Measurements from ENCODE around the gene DHX35. TPM values are rescaled to one million over a fixed set of nuclear protein-coding genes. Genes with fewer than 3 reads are reported as not detected.

Gene DHX35, protein sequence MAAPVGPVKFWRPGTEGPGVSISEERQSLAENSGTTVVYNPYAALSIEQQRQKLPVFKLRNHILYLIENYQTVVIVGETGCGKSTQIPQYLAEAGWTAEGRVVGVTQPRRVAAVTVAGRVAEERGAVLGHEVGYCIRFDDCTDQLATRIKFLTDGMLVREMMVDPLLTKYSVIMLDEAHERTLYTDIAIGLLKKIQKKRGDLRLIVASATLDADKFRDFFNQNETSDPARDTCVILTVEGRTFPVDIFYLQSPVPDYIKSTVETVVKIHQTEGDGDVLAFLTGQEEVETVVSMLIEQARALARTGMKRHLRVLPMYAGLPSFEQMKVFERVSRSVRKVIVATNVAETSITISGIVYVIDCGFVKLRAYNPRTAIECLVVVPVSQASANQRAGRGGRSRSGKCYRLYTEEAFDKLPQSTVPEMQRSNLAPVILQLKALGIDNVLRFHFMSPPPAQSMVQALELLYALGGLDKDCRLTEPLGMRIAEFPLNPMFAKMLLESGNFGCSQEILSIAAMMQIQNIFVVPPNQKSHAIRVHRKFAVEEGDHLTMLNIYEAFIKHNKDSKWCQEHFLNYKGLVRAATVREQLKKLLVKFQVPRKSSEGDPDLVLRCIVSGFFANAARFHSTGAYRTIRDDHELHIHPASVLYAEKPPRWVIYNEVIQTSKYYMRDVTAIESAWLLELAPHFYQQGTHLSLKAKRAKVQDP
- 10 to 100 TPM; 13.5 to 18.9 (median 16.4) TPM for polyA plus RNA-seq (ENCODE audit: insufficient read length in 4 of 4)

DNA sequence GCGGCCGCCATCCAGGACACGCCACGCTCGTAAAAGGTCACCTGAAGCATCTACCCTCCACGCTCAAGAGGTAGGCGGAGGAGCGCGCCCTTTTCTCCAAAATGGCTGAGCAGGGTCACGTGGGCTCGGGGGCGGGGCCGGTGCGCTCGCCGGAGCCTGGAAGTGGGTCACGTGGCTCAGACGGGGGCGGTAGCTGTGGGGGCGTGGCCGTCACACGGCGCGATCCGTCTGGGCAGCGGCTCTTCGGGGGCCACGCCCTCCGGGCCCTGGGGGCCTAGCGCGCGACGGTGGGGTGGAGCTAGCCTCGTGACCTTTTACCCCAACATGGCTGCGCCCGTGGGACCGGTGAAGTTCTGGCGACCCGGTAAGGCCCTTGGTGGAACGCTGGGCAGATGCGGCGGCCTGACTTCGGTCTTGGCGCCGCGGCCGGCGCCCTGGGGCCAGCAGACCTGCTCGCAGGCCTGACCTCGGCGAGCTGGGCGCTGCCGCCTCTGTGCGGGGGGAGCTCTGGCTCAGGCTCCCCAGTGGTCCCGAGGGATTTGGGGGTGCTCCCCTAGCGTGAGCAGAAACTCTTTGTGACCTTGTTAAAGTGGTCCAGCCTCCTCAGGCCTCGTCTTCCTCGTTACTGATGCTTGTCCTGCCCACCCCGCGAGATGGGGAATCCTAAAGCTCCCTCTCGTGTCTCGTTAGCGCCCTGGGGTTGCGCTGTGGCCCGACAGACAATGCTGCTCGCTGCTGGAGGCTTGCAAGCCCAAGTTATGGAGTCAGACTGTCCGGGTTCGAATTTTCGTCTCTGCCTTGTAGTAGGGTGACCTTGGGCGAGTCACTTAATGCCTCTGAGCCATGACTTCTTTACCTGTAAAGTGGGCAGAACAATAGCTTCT is at the start of gene DHX35:
Gene DHX35, plus strand, starts transcription at position 301 of the 884 bp plus-strand sequence. Its CDS starts 24 bp downstream, at position 325.
- DNase-seq (ENCODE audit: low read depth in 4 of 4, low spot score in 3 of 4), result peak; percentile 91 to 95 (median 94)

DNA sequence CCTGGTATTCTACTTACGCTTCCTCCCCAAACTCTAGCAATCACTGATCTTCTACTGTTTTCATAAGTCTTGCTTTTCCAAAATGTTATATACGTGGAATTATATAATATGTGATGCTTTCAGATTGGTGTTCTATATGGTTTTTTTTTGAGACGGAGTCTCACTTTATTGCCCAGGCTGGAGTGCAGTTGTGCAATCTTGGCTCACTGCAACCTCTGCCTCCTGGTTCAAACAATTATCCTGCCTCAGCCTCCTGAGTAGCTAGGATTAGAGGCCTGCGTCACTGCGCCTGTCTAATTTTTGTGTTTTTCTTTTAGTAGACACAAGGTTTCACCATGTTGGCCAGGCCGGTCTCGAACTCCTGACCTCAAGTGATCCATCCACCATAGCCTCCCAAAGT is 46.8 kb upstream of the DHX35 start:
- DNase-seq (ENCODE audit: low read depth in 4 of 4, low spot score in 3 of 4), result no peak

DNA sequence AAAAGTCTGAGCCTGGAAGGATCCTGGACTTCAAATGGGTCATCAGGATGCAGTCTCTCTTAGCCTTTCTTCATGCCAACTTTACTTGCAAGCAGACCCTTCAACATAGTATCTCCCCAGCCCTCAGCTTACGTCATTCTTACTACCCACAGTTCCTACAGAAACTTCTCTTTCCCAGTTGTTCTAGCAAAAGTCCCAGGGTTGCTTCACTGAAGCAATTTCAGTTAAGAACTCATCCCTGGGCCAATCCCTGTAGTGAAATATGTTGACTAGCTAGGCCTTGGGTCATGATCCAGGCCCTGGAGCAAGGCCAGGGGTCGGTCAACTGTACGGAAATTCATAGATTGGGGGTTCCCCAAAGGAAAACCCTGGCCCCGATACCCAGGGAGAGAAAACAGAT is 44.5 kb upstream of the DHX35 start:
- DNase-seq (ENCODE audit: low read depth in 4 of 4, low spot score in 3 of 4), result no peak

DNA sequence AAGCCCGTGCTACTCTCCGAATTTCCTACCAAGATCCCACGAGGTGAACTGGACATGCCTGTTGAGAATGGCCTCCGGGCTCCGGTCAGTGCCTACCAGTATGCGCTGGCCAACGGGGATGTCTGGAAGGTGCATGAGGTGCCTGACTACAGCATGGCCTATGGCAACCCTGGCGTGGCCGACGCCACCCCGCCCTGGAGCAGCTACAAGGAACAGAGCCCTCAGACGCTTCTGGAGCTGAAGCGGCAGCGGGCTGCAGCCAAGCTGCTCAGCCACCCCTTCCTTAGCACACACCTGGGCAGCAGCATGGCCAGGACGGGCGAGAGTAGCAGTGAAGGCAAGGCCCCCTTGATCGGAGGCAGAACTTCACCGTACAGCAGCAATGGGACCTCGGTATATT is 44.0 kb upstream of the DHX35 start:
- DNase-seq (ENCODE audit: low read depth in 4 of 4, low spot score in 3 of 4), result no peak

DNA sequence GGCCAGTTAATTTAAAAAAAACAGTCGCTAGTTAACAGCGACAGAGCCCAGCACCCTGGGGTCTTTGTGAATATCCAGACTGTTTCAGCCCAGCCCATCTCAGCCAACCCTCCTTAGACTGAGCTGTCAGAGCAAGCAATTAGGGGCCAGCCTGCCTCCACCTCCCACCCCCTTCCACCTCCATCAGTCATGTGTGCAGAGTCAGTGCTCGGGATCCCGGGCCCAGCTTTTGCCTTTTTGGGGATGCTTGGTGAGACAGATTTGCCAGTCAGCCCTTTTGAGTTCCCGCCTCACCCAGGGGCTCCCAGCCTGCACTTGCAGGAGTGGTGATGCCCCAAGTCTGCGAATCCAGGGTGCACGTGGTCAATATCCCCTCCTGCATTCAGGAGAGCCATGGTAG is 42.5 kb upstream of the DHX35 start:
- DNase-seq (ENCODE audit: low read depth in 4 of 4, low spot score in 3 of 4), result no peak

DNA sequence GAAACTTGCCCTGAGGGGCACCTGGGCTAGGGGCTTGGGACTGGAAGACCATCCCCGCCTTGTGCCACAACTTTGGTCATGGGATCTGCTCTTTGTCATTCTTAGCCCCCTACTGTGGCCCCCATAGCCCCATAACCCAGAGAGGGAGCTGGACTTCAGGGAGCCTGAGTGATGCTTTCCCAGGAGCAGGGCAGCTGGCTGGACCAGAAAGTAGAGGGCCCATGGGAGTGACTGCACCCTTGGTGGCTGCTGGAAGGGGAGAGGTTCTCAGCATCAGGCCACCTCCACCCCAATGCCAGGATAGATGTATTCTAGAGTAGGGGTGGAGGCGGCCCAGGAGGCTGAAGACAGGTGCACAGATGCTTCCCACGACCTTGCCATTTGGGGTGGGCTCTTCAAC is 41.7 kb upstream of the DHX35 start:
- DNase-seq (ENCODE audit: low read depth in 4 of 4, low spot score in 3 of 4), result no peak

DNA sequence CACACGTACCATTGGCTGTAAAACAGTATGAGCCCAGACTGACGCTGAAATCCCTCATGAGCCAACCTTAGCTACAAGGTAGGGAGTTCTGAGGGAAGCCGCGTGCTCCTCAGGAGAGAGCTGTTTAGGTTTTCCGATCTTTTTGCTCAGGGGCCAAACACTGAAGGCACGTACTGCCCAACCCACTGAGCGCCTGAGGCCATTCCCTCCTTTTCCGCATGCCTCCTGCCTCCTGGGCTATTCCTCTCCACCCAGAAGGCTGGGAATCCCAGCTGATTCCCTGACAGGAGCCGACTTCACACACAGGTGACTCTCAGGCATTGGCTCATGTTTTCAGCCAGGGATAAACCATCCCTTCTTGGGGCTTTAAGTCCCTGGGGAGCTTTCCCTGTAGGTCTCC is 41.3 kb upstream of the DHX35 start:
- no peak for DNase-seq (ENCODE audit: low read depth in 4 of 4, low spot score in 3 of 4)

DNA sequence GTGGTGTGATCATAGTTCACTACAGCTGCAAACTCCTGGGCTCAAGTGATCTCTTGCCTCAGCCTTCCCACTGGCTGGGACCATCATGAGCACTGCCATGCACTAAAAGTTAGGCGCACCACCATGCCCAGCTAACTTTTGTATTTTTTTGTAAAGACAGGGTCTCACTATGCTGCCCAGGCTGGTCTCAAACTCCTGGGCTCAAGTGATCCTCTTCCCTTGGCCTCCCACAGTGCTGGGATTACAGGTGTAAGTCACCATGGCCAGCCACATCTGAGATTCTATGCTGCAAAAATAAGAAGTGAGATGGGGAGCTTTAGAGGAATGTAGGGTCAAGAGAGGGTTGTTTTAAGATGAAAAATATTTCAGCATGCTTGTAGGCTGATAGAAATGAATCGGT is 37.4 kb upstream of the DHX35 start:
- no peak for DNase-seq (ENCODE audit: low read depth in 4 of 4, low spot score in 3 of 4)

DNA sequence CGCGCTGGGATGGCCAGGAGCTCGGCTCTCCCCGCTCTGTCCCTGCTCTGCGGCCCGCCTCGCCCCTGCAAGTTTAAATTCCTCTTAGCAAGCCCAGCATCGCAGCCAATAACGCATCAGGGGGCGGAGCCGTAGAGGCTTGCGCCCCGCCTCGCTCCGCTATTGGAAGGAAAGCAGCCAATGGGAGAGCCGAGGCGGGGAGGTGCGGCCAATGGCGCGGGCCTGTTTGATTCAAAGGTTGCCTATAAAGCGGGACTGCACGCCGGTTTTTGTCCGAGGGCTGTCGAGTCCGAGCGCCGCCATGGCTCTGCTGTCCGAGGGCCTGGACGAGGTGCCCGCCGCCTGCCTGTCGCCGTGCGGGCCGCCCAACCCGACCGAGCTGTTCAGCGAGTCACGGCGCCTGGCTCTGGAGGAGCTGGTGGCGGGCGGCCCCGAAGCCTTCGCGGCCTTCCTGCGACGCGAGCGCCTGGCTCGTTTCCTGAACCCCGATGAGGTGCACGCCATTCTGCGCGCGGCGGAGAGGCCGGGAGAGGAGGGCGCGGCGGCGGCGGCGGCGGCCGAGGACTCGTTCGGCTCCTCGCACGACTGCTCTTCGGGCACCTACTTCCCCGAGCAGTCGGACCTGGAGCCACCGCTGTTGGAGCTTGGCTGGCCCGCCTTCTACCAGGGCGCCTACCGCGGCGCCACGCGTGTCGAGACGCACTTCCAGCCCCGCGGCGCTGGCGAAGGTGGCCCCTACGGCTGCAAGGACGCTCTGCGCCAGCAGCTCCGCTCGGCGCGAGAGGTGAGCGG is 35.8 kb upstream of the DHX35 start, which contains the start of gene FAM83D:
Gene FAM83D, plus strand, starts transcription at position 276 of the 792 bp plus-strand sequence. Its CDS starts 26 bp downstream, at position 302.
- peak; percentile 86 to 94 (median 93) for DNase-seq (ENCODE audit: low read depth in 4 of 4, low spot score in 3 of 4)

DNA sequence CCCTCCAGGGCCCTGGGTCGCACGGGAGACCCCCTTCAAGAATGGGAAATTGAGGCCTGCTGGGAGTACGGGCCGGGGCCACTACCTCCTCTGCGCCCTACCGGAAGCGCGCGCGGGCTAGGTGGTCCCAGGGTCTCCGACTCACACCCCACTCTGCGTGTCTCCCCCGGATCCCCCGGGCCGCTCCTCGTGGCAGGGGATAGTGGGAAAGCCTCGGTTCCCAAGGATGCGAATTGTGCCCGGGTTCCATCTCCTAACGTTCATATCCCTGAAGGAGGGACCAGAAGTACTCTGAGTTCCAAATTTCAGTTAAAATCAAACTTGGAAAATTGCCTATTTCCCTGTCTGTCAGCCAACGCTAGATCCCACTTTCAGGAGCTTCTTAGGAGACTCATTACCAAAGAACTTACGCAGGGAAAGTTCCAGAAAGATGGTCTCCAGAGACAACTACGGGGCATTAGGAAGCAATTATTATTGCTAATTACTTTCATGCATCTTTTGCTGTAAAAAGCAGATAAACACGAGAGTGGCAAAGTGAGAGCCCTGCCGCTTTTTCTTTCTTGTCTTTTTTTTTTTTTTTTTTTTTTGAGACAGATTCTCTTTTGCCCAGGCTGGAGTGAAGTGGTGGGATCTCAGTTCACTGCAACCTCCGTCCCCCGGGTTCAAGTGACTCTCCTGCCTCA is 35.1 kb upstream of the DHX35 start:
- DNase-seq (ENCODE audit: low read depth in 4 of 4, low spot score in 3 of 4), result no peak

DNA sequence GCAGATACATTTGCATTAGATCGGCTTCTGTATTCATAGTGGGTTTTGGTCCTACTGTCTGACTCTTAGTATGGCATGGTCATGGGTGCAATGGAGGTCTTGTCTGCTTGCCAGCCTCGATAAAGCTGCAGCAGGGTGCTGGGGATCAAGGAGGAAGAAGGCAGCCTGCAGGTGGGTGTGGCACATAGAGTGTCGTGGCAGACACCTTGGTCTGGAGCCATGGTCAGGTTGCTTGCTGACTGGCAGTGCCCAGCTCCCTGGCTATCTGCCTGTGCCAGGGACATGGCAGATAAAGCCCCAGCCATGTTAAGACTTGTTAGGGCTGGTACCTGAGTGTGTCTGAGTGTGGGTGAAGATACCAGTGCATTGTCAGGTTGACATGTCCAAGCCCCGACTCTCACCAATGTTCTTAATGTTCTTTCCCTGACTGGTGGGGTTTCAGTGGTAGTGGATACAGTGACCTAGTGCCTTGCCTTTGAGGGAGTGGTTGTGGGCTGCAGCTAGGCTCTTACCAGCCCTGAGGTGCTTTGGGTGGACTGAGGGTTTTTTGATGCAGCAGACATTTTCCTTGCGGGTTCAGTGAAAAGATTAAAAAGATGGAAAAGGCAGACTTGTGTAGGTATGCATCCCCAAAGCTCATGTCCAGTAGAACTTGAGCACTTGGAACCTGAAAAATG is 34.1 kb upstream of the DHX35 start:
- DNase-seq (ENCODE audit: low read depth in 4 of 4, low spot score in 3 of 4), result no peak

DNA sequence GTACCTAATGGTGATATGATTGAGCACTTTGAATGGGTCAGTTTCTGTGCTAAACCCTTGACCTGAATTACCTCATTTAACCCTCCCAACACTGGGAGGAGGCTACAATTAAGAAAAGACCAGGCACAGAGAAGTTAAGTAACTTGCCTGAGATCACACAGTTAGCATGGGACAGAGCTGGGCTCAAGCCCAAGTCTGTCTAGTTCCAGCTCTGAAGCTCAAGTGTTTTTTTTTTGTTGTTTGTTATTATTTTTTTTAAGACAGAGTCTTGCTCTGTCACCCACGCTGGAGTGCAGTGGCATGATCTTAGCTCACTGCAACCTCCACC is 31.9 kb upstream of the DHX35 start:
- DNase-seq (ENCODE audit: low read depth in 4 of 4, low spot score in 3 of 4), result no peak

DNA sequence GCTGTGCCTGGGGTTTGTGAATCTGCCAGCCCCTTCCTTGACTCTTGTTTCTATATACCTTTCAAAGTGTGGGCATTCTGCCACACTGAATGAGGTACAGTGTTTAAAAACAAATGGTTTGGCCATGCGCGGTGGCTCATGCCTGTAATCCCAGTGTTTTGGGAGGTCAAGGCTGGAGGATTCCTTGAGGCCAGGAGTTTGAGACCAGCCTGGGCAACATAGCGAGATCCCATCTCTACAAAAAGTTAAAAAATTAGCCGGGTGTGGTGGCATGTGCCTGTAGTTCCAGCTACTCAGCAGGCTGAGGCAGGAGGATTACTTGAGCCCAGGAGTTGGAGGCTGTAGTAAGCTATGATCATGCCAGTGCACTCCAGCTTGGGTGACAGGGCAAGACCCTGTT is 30.2 kb upstream of the DHX35 start:
- no peak for DNase-seq (ENCODE audit: low read depth in 4 of 4, low spot score in 3 of 4)

DNA sequence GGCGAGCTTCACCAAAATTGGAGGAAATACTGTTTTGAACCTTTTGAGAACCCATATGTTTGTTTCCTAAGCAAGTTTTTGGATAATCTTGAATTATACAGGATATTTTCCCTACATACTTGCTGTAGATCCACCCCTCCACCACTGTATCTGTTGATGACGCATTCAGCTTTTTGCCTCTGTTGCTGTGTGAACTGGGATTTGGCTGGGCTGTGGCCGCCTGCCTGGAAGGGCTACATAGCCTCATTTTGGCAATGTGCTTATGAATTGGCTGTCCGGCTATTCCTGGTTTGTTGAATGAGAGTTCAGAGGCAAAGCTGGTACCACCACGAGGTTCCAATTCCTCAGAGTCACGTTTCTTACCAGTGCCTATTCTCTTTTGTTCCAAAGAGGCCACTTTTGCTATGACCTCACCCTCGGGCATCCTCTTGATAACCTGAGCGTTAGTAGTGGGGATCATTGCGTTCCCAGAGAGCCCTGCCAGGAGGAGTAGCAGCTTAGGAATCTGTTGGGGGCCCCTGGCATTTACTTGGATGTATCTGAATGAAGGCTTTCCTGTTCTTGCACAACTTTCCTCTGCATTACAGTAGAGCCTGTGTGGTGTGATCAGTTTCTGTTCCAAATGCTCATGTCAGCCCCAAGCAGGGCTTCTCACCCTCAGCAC is 29.6 kb upstream of the DHX35 start:
- DNase-seq (ENCODE audit: low read depth in 4 of 4, low spot score in 3 of 4), result no peak

DNA sequence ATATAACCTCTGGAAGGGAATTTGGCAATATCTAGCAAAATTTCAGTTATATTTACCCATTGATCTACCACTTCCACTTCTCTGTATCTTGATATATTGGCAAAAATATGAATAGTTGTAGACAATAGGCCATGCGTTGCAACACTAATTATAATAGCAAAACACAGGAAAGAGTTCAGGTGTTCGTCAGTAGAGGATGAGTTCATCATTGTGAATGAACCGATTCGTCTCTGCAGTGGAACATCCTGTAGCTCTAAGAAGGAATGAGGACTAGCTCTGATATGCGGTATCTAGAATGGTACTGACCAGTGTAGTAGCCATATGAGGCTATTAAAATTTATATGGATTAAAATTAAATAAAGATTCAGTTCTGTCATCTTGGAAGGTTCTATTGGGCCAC is 27.6 kb upstream of the DHX35 start:
- DNase-seq (ENCODE audit: low read depth in 4 of 4, low spot score in 3 of 4), result no peak

DNA sequence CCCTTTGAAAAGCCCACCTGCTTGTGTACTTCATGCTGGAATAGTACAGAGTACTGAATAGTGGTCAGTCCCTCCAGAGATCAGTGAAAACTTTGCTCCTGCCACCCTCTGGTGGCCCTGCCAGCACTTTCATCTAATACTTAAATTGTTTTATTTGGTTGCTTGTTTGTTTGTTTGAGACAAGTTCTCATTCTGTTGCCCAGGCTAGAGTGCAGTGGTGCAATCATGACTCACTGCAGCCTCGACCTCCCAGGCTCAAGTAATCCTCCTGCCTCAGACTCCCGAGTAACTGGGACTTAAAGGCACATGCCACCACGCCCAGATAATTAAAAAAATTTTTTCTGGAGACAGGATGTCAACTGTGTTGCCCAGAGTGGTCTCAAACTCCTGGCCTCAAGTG is 26.9 kb upstream of the DHX35 start:
- DNase-seq (ENCODE audit: low read depth in 4 of 4, low spot score in 3 of 4), result no peak

DNA sequence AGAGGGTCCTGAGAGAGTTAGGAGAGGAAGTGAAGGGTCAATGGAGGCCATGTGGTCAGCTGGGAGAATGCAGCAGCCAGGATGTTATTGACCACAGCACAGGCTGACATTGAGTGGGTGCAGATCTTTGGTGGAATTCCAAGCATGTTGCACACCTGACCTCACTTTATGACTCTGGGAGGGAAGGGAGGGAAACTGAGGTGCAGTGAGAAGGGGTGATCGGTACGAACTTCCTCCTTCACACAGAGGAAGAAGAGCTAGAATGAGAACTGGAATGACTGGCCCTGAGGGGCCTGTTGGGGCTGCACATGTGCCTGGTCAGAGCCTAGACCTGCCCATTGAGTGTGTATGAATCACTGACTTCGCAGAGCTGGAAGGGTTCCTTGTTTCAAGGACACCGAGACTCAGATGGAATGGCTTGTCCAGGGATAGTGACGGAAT is 26.2 kb upstream of the DHX35 start:
- DNase-seq (ENCODE audit: low read depth in 4 of 4, low spot score in 3 of 4), result no peak

DNA sequence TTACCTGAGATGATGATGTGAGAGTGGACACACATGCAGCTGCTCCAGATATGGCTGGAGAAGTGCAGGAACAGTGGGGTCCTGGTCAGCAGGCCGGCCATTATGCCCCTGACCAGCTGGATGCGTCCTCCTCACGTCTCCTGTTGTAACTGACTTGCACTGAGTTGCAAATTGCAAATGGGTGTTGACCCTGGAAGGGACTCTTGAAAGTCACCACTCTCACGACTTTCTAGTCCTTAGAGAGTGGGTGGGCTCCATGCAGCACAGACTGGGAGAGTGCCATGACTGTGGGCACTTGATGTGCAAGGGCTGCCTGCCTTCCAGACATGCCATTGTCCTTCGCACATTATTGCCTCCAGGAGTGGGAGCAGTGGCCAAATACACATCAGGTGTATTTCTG is 25.1 kb upstream of the DHX35 start:
- no peak for DNase-seq (ENCODE audit: low read depth in 4 of 4, low spot score in 3 of 4)

Data from left renal pelvis (tissue), 4 donors.